GM18858 (cell line): ENCODE measurements around the gene PPP2R5A.

ENCODE experiments used
- ATAC-seq: cut with Tn5 transposase; IDR thresholded peaks from one replicate; pipeline ENCODE4 v1.9.1; 2021; ENCODE audit not compliant: unreplicated experiment

PPP2R5A gene

DNA sequence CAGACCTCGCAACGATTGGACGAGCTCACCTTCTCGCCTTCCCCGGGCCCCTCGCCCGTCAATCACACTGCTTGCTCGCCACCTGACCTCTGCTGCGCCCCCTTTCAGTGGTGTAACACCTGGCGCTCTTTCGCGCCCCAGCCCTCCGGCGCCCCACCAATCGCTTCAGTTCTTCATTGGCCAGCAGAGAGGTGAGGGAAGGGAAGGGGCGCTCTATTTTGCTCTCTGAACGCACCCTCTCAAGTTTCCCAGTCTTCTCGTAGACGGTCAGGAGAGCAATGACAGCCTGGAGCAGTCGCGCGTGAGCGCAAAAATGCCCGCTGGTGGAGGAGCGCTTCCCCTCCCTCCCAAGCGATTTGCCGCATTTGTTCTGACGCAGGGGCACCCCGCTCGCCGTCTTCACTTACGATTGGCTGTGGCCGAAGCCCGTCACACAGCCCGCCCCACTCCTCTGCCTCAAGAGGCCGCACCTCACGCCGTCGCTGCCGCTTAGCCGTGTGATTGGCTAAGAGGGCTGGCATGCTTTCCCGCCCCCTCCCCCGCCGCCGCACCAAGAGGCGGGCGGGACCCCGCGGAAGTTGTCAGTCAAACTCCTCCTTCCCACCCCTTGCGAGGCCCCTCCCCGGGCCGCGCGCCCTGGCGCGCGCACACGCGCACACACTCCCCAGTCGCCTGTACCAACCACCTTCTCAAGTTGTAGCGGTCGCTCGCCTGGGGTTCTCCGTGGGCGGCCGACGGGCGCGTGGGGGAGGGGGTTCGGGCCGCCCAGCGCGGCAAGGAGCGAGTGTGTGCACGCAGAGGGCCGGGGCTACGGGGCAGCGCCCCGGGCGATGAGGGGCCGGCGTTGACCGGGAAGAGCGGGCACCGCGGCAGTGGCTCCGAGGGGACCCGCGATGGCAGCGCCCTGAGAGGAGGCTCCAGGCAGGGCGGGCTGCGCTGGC is at the start of gene PPP2R5A:
Gene PPP2R5A, plus strand, starts transcription at position 667 of the 941 bp plus-strand sequence. CDS start 701 bp downstream, outside the sequence.
- peak; percentile 88 for ATAC-seq

- no peak for ATAC-seq
These were observed 49.4 kb upstream of the PPP2R5A start for GRCh38 chr1:212235857-212236256.

GRCh38 chr1:212236664-212237220 is 48.5 kb upstream of the PPP2R5A start:
- no peak for ATAC-seq

GRCh38 chr1:212237651-212238050 is 47.6 kb upstream of the PPP2R5A start:
- peak; percentile 85 for ATAC-seq

DNA sequence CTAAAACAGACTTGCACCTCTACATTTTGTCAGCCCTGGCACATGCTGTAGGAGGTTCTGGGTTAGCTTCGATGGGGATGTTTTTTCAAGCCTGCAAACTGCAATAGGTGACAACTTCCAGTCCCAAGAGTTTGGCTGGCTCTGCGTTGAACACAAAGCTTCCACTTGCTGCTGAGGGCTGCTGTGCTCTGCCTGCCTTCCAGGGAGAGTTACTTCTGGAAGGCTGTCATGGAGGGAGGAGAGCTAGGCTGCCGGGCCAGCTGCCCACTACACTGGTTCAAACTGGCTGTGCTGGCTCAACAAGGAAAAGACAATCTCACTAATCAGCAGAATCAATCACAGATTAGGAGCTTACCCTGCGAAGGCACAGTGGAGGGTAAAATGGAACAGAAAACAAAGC is 46.7 kb upstream of the PPP2R5A start:
- ATAC-seq: no peak

GRCh38 chr1:212241501-212241900 is 43.7 kb upstream of the PPP2R5A start:
- ATAC-seq: no peak

DNA sequence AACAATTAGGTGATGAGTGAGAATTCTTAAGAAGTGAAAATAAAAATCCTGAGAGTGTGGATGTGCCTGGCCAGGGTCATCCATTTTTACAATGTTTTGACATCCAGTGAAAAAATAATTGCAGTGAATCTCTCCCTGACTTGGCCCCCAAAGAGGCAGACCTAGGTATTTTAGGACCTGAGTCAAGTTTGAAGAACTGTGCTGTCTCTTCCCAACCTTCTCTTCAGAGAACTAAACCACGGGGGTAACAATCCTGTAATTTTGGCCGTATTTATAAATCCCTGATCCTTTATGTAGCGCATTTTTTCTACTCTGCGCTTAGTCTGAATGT is 43.3 kb upstream of the PPP2R5A start:
- ATAC-seq: no peak

GRCh38 chr1:212242288-212242984 is 42.8 kb upstream of the PPP2R5A start:
- ATAC-seq: no peak

DNA sequence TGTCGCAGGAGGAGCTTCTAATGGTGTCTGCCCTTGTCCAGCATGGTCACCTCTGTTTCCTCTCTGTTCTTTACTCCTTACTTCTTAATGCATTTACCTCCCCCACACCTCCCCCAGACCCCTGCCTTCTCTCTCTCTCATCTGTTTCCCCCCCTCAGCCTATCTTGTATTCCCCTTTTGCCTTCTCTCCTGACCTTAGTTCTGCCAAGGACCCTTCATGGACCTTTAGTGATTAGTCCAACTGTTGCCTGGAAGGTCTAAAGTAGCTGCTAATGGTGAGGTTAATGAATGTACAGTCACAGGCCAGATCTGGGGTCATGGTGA is 42.3 kb upstream of the PPP2R5A start:
- ATAC-seq: no peak

DNA sequence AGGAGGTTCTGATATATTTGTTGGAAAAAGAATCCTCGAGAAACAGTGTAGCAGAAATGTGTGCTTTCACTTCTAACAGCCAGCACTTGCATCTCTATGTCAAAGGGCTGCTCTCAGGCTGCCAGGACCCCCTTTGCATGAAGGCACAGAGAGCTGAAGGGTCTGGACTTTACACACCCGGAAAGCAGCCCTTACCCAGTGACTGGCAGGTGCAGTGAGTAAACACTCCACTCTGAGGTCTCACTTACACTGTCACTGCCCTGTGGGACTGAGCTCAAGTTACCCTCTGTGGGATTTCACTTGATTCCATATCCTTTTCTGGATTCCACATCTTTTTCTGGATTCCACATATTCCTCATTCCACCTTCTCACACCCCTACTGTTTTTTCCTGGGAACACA is 40.8 kb upstream of the PPP2R5A start:
- no peak for ATAC-seq

DNA sequence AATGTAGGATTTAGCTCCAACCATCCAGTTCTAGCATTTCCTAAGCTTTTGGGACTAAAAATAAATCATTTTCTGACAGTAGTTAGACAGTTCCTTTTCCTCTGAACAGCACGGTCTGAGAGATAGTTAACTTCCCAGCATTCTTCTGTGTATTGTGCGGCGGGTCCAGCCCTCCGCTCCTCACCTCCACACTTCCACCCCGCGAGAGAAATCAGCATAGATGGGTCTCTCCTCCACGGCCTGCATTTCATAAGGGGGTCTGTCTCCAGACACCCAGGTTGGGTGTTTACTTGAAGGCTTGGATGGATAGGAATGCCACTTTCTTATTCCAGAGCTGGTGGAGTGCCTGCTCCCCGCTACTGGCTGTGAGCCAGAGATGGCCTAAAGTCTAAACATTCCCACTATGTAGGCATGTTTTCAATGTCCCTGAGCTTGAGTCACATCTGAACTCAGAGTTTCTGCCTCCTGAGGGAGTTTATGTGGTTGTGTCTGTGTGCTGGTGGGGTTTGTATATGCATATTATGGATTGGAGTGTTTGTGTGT is 38.0 kb upstream of the PPP2R5A start:
- no peak for ATAC-seq

DNA sequence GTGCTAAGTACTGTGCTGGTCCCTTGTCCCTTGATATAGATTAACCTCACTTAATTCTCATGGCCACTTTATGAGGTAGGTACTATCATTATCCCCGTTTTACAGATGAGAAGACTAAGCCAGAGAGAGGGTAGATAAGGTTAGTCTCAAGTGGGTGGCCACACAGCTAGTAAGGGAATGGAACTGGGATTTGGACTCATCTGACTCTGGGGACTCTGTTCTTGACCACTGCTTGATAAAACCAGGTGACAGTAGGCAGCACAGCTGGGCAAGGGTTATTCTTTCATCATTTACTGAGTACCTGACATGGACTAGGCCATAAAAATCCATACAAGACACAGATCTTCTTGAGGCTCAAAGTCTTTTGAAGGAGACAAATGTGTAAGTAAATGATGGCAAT is 37.2 kb upstream of the PPP2R5A start:
- ATAC-seq: no peak

GRCh38 chr1:212254853-212255363 is 30.3 kb upstream of the PPP2R5A start:
- no peak for ATAC-seq

DNA sequence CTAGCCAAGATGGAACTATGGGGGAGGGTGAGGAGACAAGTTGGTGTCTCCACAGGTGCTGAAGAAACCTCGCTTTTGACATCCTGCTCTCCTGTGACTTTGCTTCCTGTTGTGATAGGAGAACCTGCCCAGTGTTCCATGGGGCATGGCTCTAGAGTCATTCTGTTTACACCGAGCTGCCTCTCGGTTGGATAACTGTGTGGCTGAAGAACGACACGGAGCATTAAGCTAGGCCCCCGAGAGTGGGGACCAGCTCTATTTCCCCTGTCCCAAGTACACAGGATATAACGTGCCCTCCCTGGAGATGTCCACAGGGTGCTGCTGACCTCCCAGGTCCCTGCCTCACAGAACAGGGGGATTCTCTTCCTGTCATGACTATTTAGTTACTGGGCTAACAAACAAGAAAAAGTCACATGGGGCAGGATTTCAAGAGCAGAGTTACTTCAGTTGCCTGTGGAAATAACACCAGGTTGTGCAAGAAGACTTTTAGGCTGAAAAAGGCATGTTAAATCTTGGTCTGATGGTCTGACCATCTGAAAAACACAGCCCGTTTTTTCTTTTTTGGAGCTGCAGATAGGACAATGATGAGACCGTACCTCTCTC is 29.4 kb upstream of the PPP2R5A start:
- ATAC-seq: no peak

DNA sequence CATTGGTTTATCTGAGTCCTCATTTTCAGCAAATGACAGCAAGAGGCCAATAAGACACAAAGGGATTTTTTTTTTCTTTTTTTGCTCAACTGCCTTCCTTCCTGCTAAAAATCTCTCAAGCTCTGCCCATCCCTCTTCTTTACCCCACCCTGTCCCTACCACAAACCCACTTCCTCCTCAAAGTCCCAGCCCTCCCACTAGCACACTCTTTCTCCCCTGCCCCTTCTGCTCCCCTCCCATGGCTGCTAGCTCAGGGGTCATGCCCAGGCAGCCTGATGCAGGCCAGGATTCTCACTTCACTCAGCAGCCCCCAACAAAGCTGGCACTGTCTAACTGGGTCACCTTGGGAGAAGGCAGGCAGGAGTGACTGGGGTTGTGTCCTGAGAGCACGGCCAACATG is 28.8 kb upstream of the PPP2R5A start:
- no peak for ATAC-seq

GRCh38 chr1:212257157-212257556 is 28.1 kb upstream of the PPP2R5A start:
- ATAC-seq: no peak

- ATAC-seq: no peak
These were observed 25.3 kb upstream of the PPP2R5A start for GRCh38 chr1:212259693-212260480.

- ATAC-seq: no peak
These were observed 24.5 kb upstream of the PPP2R5A start for GRCh38 chr1:212260557-212261355.

DNA sequence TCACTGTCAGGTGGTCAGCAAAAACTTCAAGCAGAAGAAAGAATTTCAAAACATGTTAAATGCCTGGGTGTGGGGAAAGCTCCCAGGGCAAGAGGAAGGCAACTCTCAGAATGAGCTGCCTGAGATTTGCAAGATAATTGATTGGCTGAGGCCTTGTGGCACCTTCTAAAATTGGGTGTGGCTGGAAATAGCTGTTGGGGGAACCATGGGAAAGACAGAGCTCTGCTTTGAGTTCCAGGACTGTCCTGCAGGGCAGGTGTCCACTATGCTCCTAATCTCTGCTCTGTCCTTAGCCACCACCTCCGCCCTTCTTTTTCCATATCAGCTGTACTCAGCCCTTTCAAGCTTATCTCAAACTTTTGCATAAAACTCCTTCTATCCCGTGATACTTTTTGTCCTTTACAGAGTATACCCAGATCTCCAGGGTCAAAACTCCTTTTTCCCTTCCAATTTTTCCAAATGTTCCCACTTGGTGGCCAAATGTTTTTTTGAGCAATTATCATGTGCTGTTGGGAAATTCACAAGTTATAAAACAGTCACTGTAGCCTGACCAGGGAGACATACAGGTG is 23.8 kb upstream of the PPP2R5A start:
- ATAC-seq: no peak
